GM23338 (cell line): ENCODE measurements around the gene PDK3. TPM values are rescaled to one million over a fixed set of nuclear protein-coding genes. Genes with fewer than 3 reads are reported as not detected.

Experiments used
- ATAC-seq: fragments of 200-7000 bp; cut with Tn5 transposase; 3 replicates; pipeline ENCODE4 v1.9.1; 2020
- DNase-seq: peaks from one replicate; pipeline ENCODE4 v3.0.0-alpha.2; 2015; ENCODE audit warnings: low spot score
- H2AFZ ChIP-seq: fragments of 200-600 bp; sonication (generic); 2 replicates; pipeline ENCODE4 v1.8.0; 2016; ENCODE audit warnings: antibody characterized with exemption, mild to moderate bottlenecking, moderate library complexity
- H3F3A ChIP-seq: fragments of 200-600 bp; sonication (generic); replicated peaks from 2 replicates; pipeline ENCODE4 v1.8.0; 2017; ENCODE audit warnings: antibody characterized with exemption, mixed run types, low read depth
- H3K27ac ChIP-seq: fragments of 200-600 bp; sonication (generic); 2 replicates; pipeline ENCODE4 v1.6.1; 2016; ENCODE audit warnings: low read depth
- H3K27me3 ChIP-seq: fragments of 200-600 bp; sonication (generic); 2 replicates; pipeline ENCODE4 v1.8.0; 2016; ENCODE audit warnings: mild to moderate bottlenecking, mixed run types, moderate library complexity; ENCODE audit not compliant: insufficient read depth
- H3K36me3 ChIP-seq: fragments of 200-600 bp; sonication (generic); 2 replicates; pipeline ENCODE4 v1.8.0; 2016; ENCODE audit warnings: mild to moderate bottlenecking; ENCODE audit not compliant: insufficient read depth
- H3K4me1 ChIP-seq: fragments of 200-600 bp; sonication (generic); 2 replicates; pipeline ENCODE4 v1.8.0; 2016; ENCODE audit warnings: mild to moderate bottlenecking, moderate library complexity; ENCODE audit not compliant: insufficient read depth
- H3K4me2 ChIP-seq: fragments of 200-600 bp; sonication (generic); 2 replicates; pipeline ENCODE4 v1.7.1; 2017; ENCODE audit warnings: mixed run types
- H3K4me3 ChIP-seq: fragments of 200-600 bp; sonication (generic); 2 replicates; pipeline ENCODE4 v1.6.1; 2016; ENCODE audit warnings: mixed run types
- H3K79me2 ChIP-seq: fragments of 200-600 bp; sonication (generic); replicated peaks from 2 replicates; pipeline ENCODE4 v1.8.0; 2017; ENCODE audit warnings: mild to moderate bottlenecking; ENCODE audit not compliant: insufficient read depth
- H3K9me2 ChIP-seq: fragments of 200-600 bp; sonication (generic); 2 replicates; pipeline ENCODE4 v1.8.0; 2017; ENCODE audit not compliant: insufficient read depth
- H4K20me1 ChIP-seq: fragments of 200-600 bp; sonication (generic); replicated peaks from 2 replicates; pipeline ENCODE4 v1.8.0; 2017; ENCODE audit warnings: mild to moderate bottlenecking; ENCODE audit not compliant: insufficient read depth
- H3K27ac Mint-ChIP-seq: 2 replicates; pipeline ENCODE4 v1.8.0; 2020; ENCODE audit warnings: inconsistent platforms, mild to moderate bottlenecking, moderate library complexity, mixed read lengths
- H3K27me3 Mint-ChIP-seq: 3 replicates; pipeline ENCODE4 v1.8.0; 2022; ENCODE audit warnings: low read depth, mild to moderate bottlenecking, moderate library complexity, mixed read lengths, inconsistent platforms; ENCODE audit not compliant: insufficient read depth, poor library complexity
- H3K36me3 Mint-ChIP-seq: 3 replicates; pipeline ENCODE4 v1.8.0; 2021; ENCODE audit warnings: low read depth, mild to moderate bottlenecking, inconsistent platforms, moderate library complexity, mixed read lengths
- H3K4me1 Mint-ChIP-seq: 3 replicates; pipeline ENCODE4 v1.8.0; 2020; ENCODE audit warnings: mild to moderate bottlenecking, inconsistent platforms, mixed read lengths
- H3K4me3 Mint-ChIP-seq: 3 replicates; pipeline ENCODE4 v1.8.0; 2021; ENCODE audit warnings: moderate library complexity, mild to moderate bottlenecking, inconsistent platforms, mixed read lengths
- H3K9me3 Mint-ChIP-seq: 3 replicates; pipeline ENCODE4 v1.8.0; 2020; ENCODE audit warnings: moderate library complexity, mild to moderate bottlenecking, inconsistent platforms, mixed read lengths
- JUNB ChIP-seq: IDR thresholded peaks from one replicate; pipeline ENCODE4 v1.6.1; 2016; ENCODE audit warnings: antibody characterized with exemption; ENCODE audit not compliant: unreplicated experiment
- POLR2AphosphoS5 ChIP-seq: IDR thresholded peaks from 2 replicates; pipeline ENCODE4 v1.6.1; 2016; ENCODE audit warnings: antibody characterized with exemption, low read depth
- polyA plus RNA-seq: library from polyadenylated mRNA; unstranded; fragments of >200 nt; fragmentation: Nextera tagmentation; extraction: Ambion mirVana; gene quantifications from 2 replicates; pipeline ENCODE4 v1.2.1, GENCODE V29; 2016
- total RNA-seq: library from RNA; depleted of rRNA; stranded (reverse); fragments of >200 nt; shearing (Covaris generic); gene quantifications from 2 replicates; pipeline ENCODE4 v1.2.3, GENCODE V29; 2014
- TF ChIP-seq, protein P1 (sequence below): fragments of 250-450 bp; sonication (Bioruptor Pico); IDR thresholded peaks from 2 replicates; pipeline ENCODE4 v1.5.0; 2020; ENCODE audit warnings: mild to moderate bottlenecking, moderate library complexity
- TF ChIP-seq, protein P2 (sequence below): IDR thresholded peaks from one replicate; pipeline ENCODE4 v1.6.1; 2018; ENCODE audit warnings: antibody characterized with exemption; ENCODE audit not compliant: unreplicated experiment

The PDK3 gene
- total and polyA plus RNA-seq, 2 experiments from 2014 or later: 35.7 to 51.2 TPM

DNA sequence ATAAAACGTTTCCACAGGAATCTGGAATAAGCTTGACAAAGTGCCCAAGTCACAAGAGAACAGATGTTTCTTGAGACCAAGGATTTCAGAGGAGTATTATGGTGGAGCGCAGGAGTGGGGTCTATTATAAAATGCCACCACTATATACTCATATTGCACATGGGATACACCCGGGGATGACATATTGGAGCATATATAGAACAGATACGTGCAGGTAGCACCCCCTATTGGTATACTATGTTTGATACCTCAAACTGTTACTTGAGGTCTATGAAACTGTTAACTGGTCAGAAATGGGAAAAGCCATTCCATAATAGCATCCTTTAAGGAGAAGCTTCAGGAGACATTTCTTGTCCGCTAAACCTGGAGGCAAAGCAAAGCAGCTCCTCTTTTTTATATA lies 96.0 kb downstream of the PDK3 start (continued):
- TF ChIP-seq, protein P1, sequence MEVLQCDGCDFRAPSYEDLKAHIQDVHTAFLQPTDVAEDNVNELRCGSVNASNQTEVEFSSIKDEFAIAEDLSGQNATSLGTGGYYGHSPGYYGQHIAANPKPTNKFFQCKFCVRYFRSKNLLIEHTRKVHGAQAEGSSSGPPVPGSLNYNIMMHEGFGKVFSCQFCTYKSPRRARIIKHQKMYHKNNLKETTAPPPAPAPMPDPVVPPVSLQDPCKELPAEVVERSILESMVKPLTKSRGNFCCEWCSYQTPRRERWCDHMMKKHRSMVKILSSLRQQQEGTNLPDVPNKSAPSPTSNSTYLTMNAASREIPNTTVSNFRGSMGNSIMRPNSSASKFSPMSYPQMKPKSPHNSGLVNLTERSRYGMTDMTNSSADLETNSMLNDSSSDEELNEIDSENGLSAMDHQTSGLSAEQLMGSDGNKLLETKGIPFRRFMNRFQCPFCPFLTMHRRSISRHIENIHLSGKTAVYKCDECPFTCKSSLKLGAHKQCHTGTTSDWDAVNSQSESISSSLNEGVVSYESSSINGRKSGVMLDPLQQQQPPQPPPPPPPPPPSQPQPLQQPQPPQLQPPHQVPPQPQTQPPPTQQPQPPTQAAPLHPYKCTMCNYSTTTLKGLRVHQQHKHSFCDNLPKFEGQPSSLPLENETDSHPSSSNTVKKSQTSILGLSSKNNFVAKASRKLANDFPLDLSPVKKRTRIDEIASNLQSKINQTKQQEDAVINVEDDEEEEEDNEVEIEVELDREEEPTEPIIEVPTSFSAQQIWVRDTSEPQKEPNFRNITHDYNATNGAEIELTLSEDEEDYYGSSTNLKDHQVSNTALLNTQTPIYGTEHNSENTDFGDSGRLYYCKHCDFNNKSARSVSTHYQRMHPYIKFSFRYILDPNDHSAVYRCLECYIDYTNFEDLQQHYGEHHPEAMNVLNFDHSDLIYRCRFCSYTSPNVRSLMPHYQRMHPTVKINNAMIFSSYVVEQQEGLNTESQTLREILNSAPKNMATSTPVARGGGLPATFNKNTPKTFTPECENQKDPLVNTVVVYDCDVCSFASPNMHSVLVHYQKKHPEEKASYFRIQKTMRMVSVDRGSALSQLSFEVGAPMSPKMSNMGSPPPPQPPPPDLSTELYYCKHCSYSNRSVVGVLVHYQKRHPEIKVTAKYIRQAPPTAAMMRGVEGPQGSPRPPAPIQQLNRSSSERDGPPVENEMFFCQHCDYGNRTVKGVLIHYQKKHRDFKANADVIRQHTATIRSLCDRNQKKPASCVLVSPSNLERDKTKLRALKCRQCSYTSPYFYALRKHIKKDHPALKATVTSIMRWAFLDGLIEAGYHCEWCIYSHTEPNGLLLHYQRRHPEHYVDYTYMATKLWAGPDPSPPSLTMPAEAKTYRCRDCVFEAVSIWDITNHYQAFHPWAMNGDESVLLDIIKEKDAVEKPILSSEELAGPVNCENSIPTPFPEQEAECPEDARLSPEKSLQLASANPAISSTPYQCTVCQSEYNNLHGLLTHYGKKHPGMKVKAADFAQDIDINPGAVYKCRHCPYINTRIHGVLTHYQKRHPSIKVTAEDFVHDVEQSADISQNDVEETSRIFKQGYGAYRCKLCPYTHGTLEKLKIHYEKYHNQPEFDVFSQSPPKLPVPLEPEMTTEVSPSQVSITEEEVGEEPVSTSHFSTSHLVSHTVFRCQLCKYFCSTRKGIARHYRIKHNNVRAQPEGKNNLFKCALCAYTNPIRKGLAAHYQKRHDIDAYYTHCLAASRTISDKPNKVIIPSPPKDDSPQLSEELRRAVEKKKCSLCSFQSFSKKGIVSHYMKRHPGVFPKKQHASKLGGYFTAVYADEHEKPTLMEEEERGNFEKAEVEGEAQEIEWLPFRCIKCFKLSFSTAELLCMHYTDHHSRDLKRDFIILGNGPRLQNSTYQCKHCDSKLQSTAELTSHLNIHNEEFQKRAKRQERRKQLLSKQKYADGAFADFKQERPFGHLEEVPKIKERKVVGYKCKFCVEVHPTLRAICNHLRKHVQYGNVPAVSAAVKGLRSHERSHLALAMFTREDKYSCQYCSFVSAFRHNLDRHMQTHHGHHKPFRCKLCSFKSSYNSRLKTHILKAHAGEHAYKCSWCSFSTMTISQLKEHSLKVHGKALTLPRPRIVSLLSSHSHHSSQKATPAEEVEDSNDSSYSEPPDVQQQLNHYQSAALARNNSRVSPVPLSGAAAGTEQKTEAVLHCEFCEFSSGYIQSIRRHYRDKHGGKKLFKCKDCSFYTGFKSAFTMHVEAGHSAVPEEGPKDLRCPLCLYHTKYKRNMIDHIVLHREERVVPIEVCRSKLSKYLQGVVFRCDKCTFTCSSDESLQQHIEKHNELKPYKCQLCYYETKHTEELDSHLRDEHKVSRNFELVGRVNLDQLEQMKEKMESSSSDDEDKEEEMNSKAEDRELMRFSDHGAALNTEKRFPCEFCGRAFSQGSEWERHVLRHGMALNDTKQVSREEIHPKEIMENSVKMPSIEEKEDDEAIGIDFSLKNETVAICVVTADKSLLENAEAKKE: no peak
- no peak for TF ChIP-seq POLR2AphosphoS5
- no peak for TF ChIP-seq JUNB

DNA sequence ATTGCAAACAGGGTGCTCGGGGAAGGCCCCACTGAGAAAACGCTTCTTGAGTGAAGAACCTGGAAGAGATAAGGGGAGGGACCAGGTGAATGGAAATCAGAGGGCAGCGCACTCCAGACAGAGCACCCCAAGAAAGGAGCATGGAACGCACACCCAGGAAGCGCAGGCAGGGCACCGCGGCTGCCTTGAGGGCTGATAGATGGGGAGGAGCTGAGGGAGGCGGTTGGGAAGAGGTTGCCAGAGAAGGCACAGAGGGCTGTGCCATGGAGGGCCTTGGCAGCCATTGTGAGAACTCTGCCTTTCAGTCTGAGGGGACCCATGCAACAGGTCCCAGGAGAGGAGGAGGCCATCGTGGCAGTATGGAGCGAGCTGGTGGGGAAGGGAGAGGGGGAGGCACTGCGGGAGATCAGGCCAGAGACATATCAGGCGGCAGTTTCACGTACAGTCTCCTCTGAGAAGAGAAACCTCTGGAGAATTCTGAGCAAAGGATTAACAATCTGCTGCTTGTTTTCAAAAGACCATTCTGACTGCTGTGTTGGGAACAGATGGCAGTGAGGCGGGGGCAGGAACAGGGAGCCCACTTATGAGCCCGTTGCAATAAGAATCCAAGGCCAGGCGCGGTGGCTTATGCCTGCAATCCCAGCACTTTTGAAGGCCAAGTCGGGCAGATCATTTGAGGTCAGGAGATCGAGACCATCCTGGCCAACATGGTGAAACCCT lies 98.4 kb downstream of the PDK3 start:
- H3K4me2 ChIP-seq: no peak overlapping the region
- H3K4me1 ChIP-seq: no peaks in the 10 kb centered on the region
- H3K4me3 ChIP-seq: no peak overlapping the region
- DNase-seq (no peak), ATAC-seq (no peak)
- H2AFZ ChIP-seq: no peak overlapping the region
- Mint-ChIP-seq H3K4me1 (no peaks in the 10 kb centered on the region), H3K4me3 (no peak overlapping the region), H3K27me3 (no peaks in the 10 kb centered on the region), H3K36me3 (peaks cover 8% of the 10 kb centered on the region; the same call in 2 of the 3 replicates), H3K9me3 (no peaks in the 10 kb centered on the region), H3K27ac (no peak overlapping the region)
- TF ChIP-seq, protein P2, sequence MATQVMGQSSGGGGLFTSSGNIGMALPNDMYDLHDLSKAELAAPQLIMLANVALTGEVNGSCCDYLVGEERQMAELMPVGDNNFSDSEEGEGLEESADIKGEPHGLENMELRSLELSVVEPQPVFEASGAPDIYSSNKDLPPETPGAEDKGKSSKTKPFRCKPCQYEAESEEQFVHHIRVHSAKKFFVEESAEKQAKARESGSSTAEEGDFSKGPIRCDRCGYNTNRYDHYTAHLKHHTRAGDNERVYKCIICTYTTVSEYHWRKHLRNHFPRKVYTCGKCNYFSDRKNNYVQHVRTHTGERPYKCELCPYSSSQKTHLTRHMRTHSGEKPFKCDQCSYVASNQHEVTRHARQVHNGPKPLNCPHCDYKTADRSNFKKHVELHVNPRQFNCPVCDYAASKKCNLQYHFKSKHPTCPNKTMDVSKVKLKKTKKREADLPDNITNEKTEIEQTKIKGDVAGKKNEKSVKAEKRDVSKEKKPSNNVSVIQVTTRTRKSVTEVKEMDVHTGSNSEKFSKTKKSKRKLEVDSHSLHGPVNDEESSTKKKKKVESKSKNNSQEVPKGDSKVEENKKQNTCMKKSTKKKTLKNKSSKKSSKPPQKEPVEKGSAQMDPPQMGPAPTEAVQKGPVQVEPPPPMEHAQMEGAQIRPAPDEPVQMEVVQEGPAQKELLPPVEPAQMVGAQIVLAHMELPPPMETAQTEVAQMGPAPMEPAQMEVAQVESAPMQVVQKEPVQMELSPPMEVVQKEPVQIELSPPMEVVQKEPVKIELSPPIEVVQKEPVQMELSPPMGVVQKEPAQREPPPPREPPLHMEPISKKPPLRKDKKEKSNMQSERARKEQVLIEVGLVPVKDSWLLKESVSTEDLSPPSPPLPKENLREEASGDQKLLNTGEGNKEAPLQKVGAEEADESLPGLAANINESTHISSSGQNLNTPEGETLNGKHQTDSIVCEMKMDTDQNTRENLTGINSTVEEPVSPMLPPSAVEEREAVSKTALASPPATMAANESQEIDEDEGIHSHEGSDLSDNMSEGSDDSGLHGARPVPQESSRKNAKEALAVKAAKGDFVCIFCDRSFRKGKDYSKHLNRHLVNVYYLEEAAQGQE: no peak
- H3K9me2 ChIP-seq: no peaks in the 10 kb centered on the region
- no peaks in the 10 kb centered on the region for H3K79me2 ChIP-seq
- no peaks in the 10 kb centered on the region for H3K27me3 ChIP-seq
- H3K27ac ChIP-seq: no peak overlapping the region
- no peaks in the 10 kb centered on the region for H4K20me1 ChIP-seq
- no peaks in the 10 kb centered on the region for H3F3A ChIP-seq
- H3K36me3 ChIP-seq: no peaks in the 10 kb centered on the region
